GM23248 (cell line): ENCODE results near the gene SYNJ1.

Experiments used
- EZH2 ChIP-seq: fragments of 200-600 bp; sonication (generic); IDR thresholded peaks from 2 replicates; pipeline ENCODE4 v1.6.1; 2018; ENCODE audit warnings: antibody characterized with exemption, mild to moderate bottlenecking; ENCODE audit not compliant: insufficient read depth, poor library complexity, severe bottlenecking
- EZH2phosphoT487 ChIP-seq: fragments of 200-600 bp; sonication (generic); IDR thresholded peaks from 2 replicates; pipeline ENCODE4 v1.6.1; 2018; ENCODE audit warnings: antibody characterized with exemption, moderate library complexity, mild to moderate bottlenecking, low read depth; ENCODE audit not compliant: insufficient read depth

DNA sequence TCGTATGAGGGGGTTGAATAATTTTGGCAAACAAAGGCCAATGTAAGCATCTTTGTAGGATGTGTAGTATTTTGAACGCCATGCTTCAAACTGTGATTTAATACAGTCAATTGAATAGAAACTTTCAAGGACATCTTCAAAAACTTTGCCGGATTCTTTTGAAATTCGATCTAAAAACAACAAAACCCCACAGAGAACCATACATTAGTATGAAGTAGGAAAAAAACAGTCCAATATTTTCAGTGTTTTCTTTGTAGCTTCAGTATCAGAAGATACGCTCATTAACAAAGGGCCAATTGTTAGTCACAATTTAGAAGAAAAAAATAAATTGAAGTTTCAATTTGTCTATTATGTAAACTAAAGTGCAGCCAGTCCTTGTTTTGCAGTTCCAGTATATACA, 20.7 kb upstream of the SYNJ1 start:
- TF ChIP-seq EZH2phosphoT487 (no peak), EZH2 (no peak)
